Epithelial cell of esophagus (primary cell): ENCODE results near the gene CELF4.

Experiments used
- DNase-seq: peaks from one replicate; pipeline ENCODE4 v3.0.0; 2010; ENCODE audit warnings: low read depth
- H3K4me3 ChIP-seq: 2 replicates; pipeline ENCODE4 v1.5.1; 2011; ENCODE audit warnings: mild to moderate bottlenecking, low read length, control low read depth
- CTCF ChIP-seq: IDR thresholded peaks from 2 replicates; pipeline ENCODE4 v1.5.1; 2011; ENCODE audit warnings: low read depth, mild to moderate bottlenecking, low read length, control low read depth, inconsistent platforms; ENCODE audit not compliant: insufficient read depth; ENCODE audit errors: missing control alignments

CELF4 gene

GRCh38 chr18:37511721-37512298 lies 53.8 kb downstream of the CELF4 start:
- TF ChIP-seq CTCF, result no peak
- no peak overlapping the region for H3K4me3 ChIP-seq
- no peak for DNase-seq

GRCh38 chr18:37509600-37509999 lies 56.0 kb downstream of the CELF4 start:
- H3K4me3 ChIP-seq, result no peak overlapping the region
- no peak for TF ChIP-seq CTCF
- no peak for DNase-seq

GRCh38 chr18:37508207-37508606 lies 57.4 kb downstream of the CELF4 start:
- H3K4me3 ChIP-seq, result no peak overlapping the region
- TF ChIP-seq CTCF, result no peak
- DNase-seq, result no peak

- no peak for DNase-seq
- no peak for TF ChIP-seq CTCF
- no peak overlapping the region for H3K4me3 ChIP-seq
These were observed 58.4 kb downstream of the CELF4 start for GRCh38 chr18:37507239-37507638.

- no peak for DNase-seq
- TF ChIP-seq CTCF, result no peak
- no peak overlapping the region for H3K4me3 ChIP-seq
These were observed 59.6 kb downstream of the CELF4 start for GRCh38 chr18:37506001-37506400.

- no peak for DNase-seq
- H3K4me3 ChIP-seq, result no peak overlapping the region
- TF ChIP-seq CTCF, result no peak
These were observed 60.3 kb downstream of the CELF4 start for GRCh38 chr18:37505321-37505720.

GRCh38 chr18:37502601-37503000 lies 63.0 kb downstream of the CELF4 start:
- no peak for TF ChIP-seq CTCF
- DNase-seq, result no peak
- no peak overlapping the region for H3K4me3 ChIP-seq
